Measurements from ENCODE around the gene IVD. TPM values are rescaled to one million over a fixed set of nuclear protein-coding genes. Genes with fewer than 3 reads are reported as not detected.

Gene IVD
- total and polyA plus RNA-seq, 2 donors (not counting 1 experiment from before 2014, with no cell fraction given), result 41.7 to 106 TPM

DNA sequence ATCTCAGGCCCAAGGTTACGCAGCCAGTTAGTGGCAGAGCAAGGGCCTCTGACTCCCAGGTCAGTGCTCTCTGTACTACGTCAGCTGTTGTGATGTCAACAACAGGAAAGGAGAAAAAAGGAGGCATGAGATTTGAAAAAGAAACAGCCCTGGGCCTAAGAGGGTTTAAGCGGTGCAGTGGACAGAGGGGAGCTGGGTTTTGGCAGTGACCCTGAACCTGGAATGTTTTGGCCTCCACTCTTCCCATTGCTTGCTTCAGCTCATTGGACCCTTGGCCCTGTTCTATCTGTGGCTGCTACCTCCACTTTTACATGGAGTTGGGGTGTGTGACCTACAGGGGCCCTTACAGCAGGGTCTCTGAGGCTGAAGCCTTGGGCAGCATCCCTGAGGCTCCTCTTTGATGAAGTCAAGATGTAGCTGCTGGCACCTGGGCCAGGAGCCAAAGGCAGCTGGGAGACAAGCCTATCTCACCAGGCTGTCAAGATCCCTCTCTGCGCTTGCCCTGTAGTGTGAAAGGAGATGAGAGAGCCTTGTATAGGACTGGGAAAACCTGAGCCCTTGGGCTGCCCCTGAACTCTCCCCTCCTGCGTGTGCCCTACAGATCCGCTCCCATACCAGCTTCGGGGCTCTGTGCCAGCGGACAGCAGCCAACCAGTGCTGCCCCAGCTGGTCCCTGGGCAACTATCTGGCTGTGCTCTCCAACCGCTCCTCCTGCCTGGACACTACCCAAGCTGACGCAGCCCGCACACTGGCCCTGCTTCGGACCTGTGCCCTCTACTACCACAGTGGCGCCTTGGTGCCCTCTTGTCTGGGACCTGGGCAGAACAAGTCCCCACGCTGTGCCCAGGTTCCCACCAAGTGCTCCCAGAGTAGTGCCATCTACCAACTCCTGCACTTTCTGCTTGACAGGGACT, 38.9 kb upstream of the IVD start:
- H3K4me1 ChIP-seq (ENCODE audit: control insufficient read depth in 2 of 2, insufficient read depth in 2 of 2, low read length in 2 of 2), result peaks cover 14 to 26% of the 10 kb centered on the region in 2 donors
- Mint-ChIP-seq H3K4me1 (peaks cover 22% of the 10 kb centered on the region), H3K4me3 (peak overlapping the region; percentile 86), H3K27me3 (no peaks in the 10 kb centered on the region), H3K27ac (peak overlapping the region; percentile 83), H3K9me3 (ENCODE audit: insufficient read depth) (no peaks in the 10 kb centered on the region)
- H2AFZ ChIP-seq (ENCODE audit: insufficient read depth, low read depth, low read length, poor library complexity, severe bottlenecking), result peak overlapping the region; percentile 95
- H3K27me3 ChIP-seq (replicated peaks in 1 of 4; ENCODE audit: control extremely low read depth in 1 of 4, control insufficient read depth in 3 of 4, insufficient read depth in 4 of 4, low read length in 3 of 4), result no peaks in the 10 kb centered on the region
- ChIA-PET POLR2A (interaction anchor here (0.6 to 1.0 kb wide), 2 partner anchors 39 to 48 kb away, joined by 3 read pairs; partner anchors contain the start of gene IVD), CTCF (interaction anchor here (0.5 to 6.4 kb wide), 12 partner anchors 17 to 294 kb away, joined by 3 to 56 read pairs (median 5); partner anchors contain the start of genes CCDC9B and IVD)
- no peak for ATAC-seq (ENCODE audit: low read depth)
- peak overlapping the region in 4 of 5 experiments; percentile 44 to 62 (median 58) for H3K4me3 ChIP-seq (ENCODE audit: control extremely low read depth in 1 of 5, extremely low read depth in 1 of 5, insufficient read depth in 1 of 5, low read depth in 2 of 5, low read length in 4 of 5)
- no peaks in the 10 kb centered on the region for H3K9me3 ChIP-seq (ENCODE audit: control extremely low read depth in 1 of 3, control insufficient read depth in 2 of 3, insufficient read depth in 1 of 3, low read length in 2 of 3)
- TF ChIP-seq EZH2 (IDR thresholded peaks at IDR 0.05; ENCODE audit: borderline replicate concordance, insufficient read depth, low read depth, low read length, poor library complexity, severe bottlenecking), result no peak
- TF ChIP-seq, protein P1, sequence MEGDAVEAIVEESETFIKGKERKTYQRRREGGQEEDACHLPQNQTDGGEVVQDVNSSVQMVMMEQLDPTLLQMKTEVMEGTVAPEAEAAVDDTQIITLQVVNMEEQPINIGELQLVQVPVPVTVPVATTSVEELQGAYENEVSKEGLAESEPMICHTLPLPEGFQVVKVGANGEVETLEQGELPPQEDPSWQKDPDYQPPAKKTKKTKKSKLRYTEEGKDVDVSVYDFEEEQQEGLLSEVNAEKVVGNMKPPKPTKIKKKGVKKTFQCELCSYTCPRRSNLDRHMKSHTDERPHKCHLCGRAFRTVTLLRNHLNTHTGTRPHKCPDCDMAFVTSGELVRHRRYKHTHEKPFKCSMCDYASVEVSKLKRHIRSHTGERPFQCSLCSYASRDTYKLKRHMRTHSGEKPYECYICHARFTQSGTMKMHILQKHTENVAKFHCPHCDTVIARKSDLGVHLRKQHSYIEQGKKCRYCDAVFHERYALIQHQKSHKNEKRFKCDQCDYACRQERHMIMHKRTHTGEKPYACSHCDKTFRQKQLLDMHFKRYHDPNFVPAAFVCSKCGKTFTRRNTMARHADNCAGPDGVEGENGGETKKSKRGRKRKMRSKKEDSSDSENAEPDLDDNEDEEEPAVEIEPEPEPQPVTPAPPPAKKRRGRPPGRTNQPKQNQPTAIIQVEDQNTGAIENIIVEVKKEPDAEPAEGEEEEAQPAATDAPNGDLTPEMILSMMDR (IDR thresholded peaks at IDR 0.05), result no peak
- peaks cover 35% of the 10 kb centered on the region for H3K79me2 ChIP-seq (ENCODE audit: control insufficient read depth, insufficient read depth, low read length)
- peak overlapping the region in 1 of 2 donors; percentile 42 for H3K27ac ChIP-seq (ENCODE audit: low read length in 2 of 2)
- over 99% methylated on average over 13 of the region's 14 CpGs for WGBS (ENCODE audit: insufficient coverage)
- peak overlapping the region; percentile 93 for H3K4me2 ChIP-seq (replicated peaks; ENCODE audit: low read depth, low read length, poor library complexity, severe bottlenecking)
- peak overlapping the region; percentile 64 for H3K9ac ChIP-seq (ENCODE audit: low read length)
- intact Hi-C loops (cut with micrococcal nuclease), result no loop called here
- H4K20me1 ChIP-seq (ENCODE audit: control insufficient read depth, insufficient read depth, low read length, poor library complexity, severe bottlenecking), result peaks cover 25% of the 10 kb centered on the region
- no peak for DNase-seq
- H3K36me3 ChIP-seq (replicated peaks in 1 of 2; ENCODE audit: control extremely low read depth in 1 of 2, control insufficient read depth in 1 of 2, extremely low read depth in 1 of 2, insufficient read depth in 2 of 2, low read length in 1 of 2), result peaks cover 0 to 4% of the 10 kb centered on the region in 2 experiments

DNA sequence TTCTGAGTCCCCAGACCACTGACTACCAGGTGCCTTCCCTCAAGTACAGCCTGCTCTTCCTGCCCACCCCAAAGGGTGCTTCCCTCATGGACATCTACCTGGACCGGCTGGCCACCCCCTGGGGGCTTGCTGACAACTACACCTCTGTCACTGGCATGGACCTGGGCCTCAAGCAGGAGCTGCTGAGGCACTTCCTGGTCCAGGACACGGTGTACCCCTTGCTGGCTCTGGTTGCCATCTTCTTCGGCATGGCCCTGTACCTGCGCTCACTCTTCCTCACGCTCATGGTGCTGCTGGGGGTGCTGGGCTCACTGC, 38.3 kb upstream of the IVD start:
- Mint-ChIP-seq H3K9me3 (ENCODE audit: insufficient read depth) (no peaks in the 10 kb centered on the region), H3K27ac (peak overlapping the region; percentile 83), H3K27me3 (no peaks in the 10 kb centered on the region), H3K4me1 (peaks cover 22% of the 10 kb centered on the region), H3K4me3 (peak overlapping the region; percentile 86)
- WGBS (ENCODE audit: insufficient coverage), result 64% methylated on average over 5 of the region's 5 CpGs
- Histone ChIP-seq H3K9me3 (ENCODE audit: control extremely low read depth in 1 of 3, control insufficient read depth in 2 of 3, insufficient read depth in 1 of 3, low read length in 2 of 3) (no peaks in the 10 kb centered on the region), H3K27me3 (replicated peaks in 1 of 4; ENCODE audit: control extremely low read depth in 1 of 4, control insufficient read depth in 3 of 4, insufficient read depth in 4 of 4, low read length in 3 of 4) (no peaks in the 10 kb centered on the region), H3K36me3 (replicated peaks in 1 of 2; ENCODE audit: control extremely low read depth in 1 of 2, control insufficient read depth in 1 of 2, extremely low read depth in 1 of 2, insufficient read depth in 2 of 2, low read length in 1 of 2) (peaks cover 0 to 4% of the 10 kb centered on the region in 2 experiments), H2AFZ (ENCODE audit: insufficient read depth, low read depth, low read length, poor library complexity, severe bottlenecking) (peak overlapping the region; percentile 95), H4K20me1 (ENCODE audit: control insufficient read depth, insufficient read depth, low read length, poor library complexity, severe bottlenecking) (peaks cover 25% of the 10 kb centered on the region), H3K79me2 (ENCODE audit: control insufficient read depth, insufficient read depth, low read length) (peaks cover 35% of the 10 kb centered on the region), H3K27ac (ENCODE audit: low read length in 2 of 2) (peak overlapping the region; percentile 26 to 42), H3K9ac (ENCODE audit: low read length) (peak overlapping the region; percentile 64), H3K4me3 (ENCODE audit: control extremely low read depth in 1 of 5, extremely low read depth in 1 of 5, insufficient read depth in 1 of 5, low read depth in 2 of 5, low read length in 4 of 5) (peak overlapping the region; percentile 21 to 62 (median 57)), H3K4me1 (ENCODE audit: control insufficient read depth in 2 of 2, insufficient read depth in 2 of 2, low read length in 2 of 2) (peaks cover 14 to 26% of the 10 kb centered on the region in 2 donors), H3K4me2 (replicated peaks; ENCODE audit: low read depth, low read length, poor library complexity, severe bottlenecking) (peak overlapping the region; percentile 93)
- ATAC-seq (ENCODE audit: low read depth), result no peak
- intact Hi-C loops (cut with micrococcal nuclease), result no loop called here
- CTCF ChIA-PET, result interaction anchor here (0.5 to 6.4 kb wide), 15 partner anchors 10 to 1908 kb away, joined by 3 to 56 read pairs (median 4); partner anchors contain the start of genes DISP2 and IVD
- POLR2A ChIA-PET, result interaction anchor here (1.0 kb wide), 1 partner anchor 38 kb away, joined by 3 read pairs; the partner anchor contains the start of gene IVD
- no peak for DNase-seq
- TF ChIP-seq EZH2 (IDR thresholded peaks at IDR 0.05; ENCODE audit: borderline replicate concordance, insufficient read depth, low read depth, low read length, poor library complexity, severe bottlenecking), result no peak
- TF ChIP-seq, protein P1 (IDR thresholded peaks at IDR 0.05), result no peak
